H1 (cell line): Measurements from ENCODE around the gene C22orf42. TPM values are rescaled to one million over a fixed set of nuclear protein-coding genes. Genes with fewer than 3 reads are reported as not detected.
A peak's percentile ranks its signal among the peaks of the same experiment; 100 is the strongest.

Source experiments
- ATF2 ChIP-seq: IDR thresholded peaks from 2 replicates; pipeline ENCODE4 v1.6.1; 2012; ENCODE audit warnings: low read length, inconsistent platforms
- BRCA1 ChIP-seq: IDR thresholded peaks from 2 replicates; pipeline ENCODE4 v1.6.1; 2012; ENCODE audit warnings: low read depth, low read length, improper control_type of control experiment
- CEBPB ChIP-seq: IDR thresholded peaks from 2 replicates; pipeline ENCODE4 v1.6.1; 2012; ENCODE audit warnings: low read depth, low read length
- CHD1 ChIP-seq: IDR thresholded peaks from 2 replicates; pipeline ENCODE4 v1.6.1; 2012; ENCODE audit warnings: low read depth, low read length, improper control_type of control experiment
- CREB1 ChIP-seq: IDR thresholded peaks from 2 replicates; pipeline ENCODE4 v1.6.1; 2012; ENCODE audit warnings: inconsistent platforms
- CTBP2 ChIP-seq: IDR thresholded peaks from 2 replicates; pipeline ENCODE4 v1.7.0; 2011; ENCODE audit warnings: borderline replicate concordance, mild to moderate bottlenecking, moderate library complexity, mixed read lengths, low read length; ENCODE audit not compliant: insufficient read depth, insufficient read length
- CTCF ChIP-seq, 3 experiments: IDR thresholded peaks; 1 replicate in 2 of 3; 2 replicates in 1 of 3; pipeline versions ENCODE4 v1.5.1 to v1.6.1; 2011; ENCODE audit warnings: low read length in 3 of 3, mild to moderate bottlenecking in 3 of 3, inconsistent platforms in 2 of 3, low read depth in 1 of 3, moderate library complexity in 1 of 3; ENCODE audit not compliant: insufficient read depth in 1 of 3; ENCODE audit errors: control extremely low read depth in 1 of 3
- EGR1 ChIP-seq: IDR thresholded peaks from 2 replicates; pipeline ENCODE4 v1.6.1; 2011; ENCODE audit warnings: low read depth, low read length, borderline replicate concordance
- EZH2 ChIP-seq: fragments of 200-600 bp; sonication (generic); IDR thresholded peaks from 2 replicates; pipeline ENCODE4 v1.7.1; 2012; ENCODE audit warnings: low read depth, mild to moderate bottlenecking, moderate library complexity, low read length, inconsistent platforms; ENCODE audit not compliant: severe bottlenecking
- KDM4A ChIP-seq: IDR thresholded peaks from one replicate; pipeline ENCODE4 v1.7.1; 2012; ENCODE audit warnings: low read depth, mild to moderate bottlenecking, moderate library complexity, low read length, inconsistent platforms; ENCODE audit not compliant: severe bottlenecking
- POLR2A ChIP-seq, 2 experiments: IDR thresholded peaks; 1 replicate in 1 of 2; 2 replicates in 1 of 2; pipeline ENCODE4 v1.6.1; 2011; ENCODE audit warnings: low read depth in 2 of 2, low read length in 2 of 2, mild to moderate bottlenecking in 2 of 2; ENCODE audit errors: control extremely low read depth in 1 of 2
- POLR2AphosphoS5 ChIP-seq: IDR thresholded peaks from 2 replicates; pipeline ENCODE4 v1.6.1; 2011; ENCODE audit warnings: low read depth, low read length
- RBBP5 ChIP-seq: IDR thresholded peaks from 2 replicates; pipeline ENCODE4 v1.7.1; 2012; ENCODE audit warnings: low read depth, mild to moderate bottlenecking, inconsistent platforms, low read length, moderate library complexity, borderline replicate concordance
- SP1 ChIP-seq: IDR thresholded peaks from 2 replicates; pipeline ENCODE4 v1.6.1; 2011; ENCODE audit warnings: low read depth, low read length
- SP4 ChIP-seq: IDR thresholded peaks from 2 replicates; pipeline ENCODE4 v1.6.1; 2012; ENCODE audit warnings: low read length, inconsistent platforms
- polyA plus RNA-seq, 7 experiments: library from polyadenylated mRNA; depleted of rRNA in 3 of 7; stranded (reverse) in 5 of 7; unstranded in 2 of 7; fragments of >200 nt in 5 of 7; fragments of 200-250 nt in 2 of 7; gene quantifications; 1 replicate in 5 of 7; 2 replicates in 1 of 7; 4 replicates in 1 of 7; pipeline versions ENCODE4 v1.2.1 to v1.2.3, GENCODE V29; 2011 to 2013; ENCODE audit warnings: missing spikeins in 2 of 7, mixed read lengths in 2 of 7
- total RNA-seq: library from RNA; stranded (reverse); fragmentation: NEBNext Ultra II Directional; extraction: Animal tissue kit (Norgen Biotek cat#: 25700); gene quantifications from 2 replicates; pipeline ENCODE4 v1.2.1, GENCODE V29; 2021
- TF ChIP-seq, protein P1 (sequence below): IDR thresholded peaks from 2 replicates; pipeline ENCODE4 v1.6.1; 2011; ENCODE audit warnings: low read length, improper control_type of control experiment
- TF ChIP-seq, protein P2 (sequence below): IDR thresholded peaks from 2 replicates; pipeline ENCODE4 v1.6.1; 2012; ENCODE audit warnings: inconsistent platforms
- TF ChIP-seq, protein P3 (sequence below): IDR thresholded peaks from 2 replicates; pipeline ENCODE4 v1.6.1; 2012; ENCODE audit warnings: inconsistent platforms

The C22orf42 gene
- total and polyA plus RNA-seq, 2 of the 8 experiments (the other 6 are each of a cell fraction or from before 2014, with no cell fraction given): 0.50 TPM; not detected in 1

DNA sequence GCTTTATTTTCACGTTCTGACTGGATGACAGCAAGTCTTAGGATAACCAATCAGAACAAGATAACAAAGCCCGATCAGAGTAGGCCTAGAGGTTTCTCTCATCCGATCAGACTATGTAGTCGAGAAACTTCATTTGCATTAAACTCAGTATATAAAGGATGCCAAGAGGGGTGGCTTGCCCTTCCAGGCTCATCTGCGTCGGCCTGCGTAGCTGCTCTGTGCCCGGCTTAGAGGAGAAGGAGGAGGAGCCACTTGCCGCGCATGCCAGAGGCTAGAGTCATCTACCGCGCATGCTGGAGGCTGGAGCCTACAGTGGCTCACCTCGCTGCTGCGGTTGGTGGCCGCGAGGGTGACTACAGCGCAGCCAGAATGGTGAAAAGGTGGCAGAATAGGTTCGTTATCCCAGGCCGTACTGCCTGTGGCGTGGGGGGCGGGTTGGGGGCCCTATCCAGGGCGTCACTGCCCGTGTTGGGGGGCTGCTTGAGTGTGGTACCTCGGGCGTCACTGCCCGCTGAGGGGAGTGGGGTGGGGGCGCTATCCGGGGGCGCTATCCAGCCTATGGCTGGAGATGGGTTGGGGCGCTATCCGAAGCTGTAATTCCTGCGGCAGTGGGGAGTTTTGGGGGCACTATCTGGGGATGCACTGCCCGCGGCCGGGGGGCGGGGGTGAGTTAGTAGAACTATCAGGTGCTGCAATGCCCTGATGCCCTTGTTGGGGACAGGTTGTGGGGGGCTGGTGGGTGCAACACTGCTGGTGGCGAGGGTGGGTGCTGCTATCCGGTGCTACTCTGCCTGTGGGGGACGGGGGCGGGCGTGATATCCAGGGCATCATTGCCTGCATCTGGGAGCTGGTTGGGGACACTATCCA lies 46.0 kb upstream of the C22orf42 start, which contains the start of gene RFPL2 (continued):
- TF ChIP-seq CTCF (IDR thresholded peaks at IDR 0.05; ENCODE audit: control extremely low read depth in 1 of 3, insufficient read depth in 1 of 3, low read depth in 1 of 3, low read length in 3 of 3) (peak in 1 of 3 experiments; percentile 15; a peak in 1 of 4 replicates), SP1 (no peak), EZH2 (no peak), CTBP2 (no peak), CEBPB (no peak), BRCA1 (no peak), CREB1 (peak; percentile 57), SP4 (no peak), RBBP5 (no peak), POLR2A (IDR thresholded peaks at IDR 0.05; ENCODE audit: control extremely low read depth in 1 of 2, low read depth in 2 of 2, low read length in 2 of 2) (no peak), KDM4A (peak; percentile 36), EGR1 (no peak), CHD1 (no peak), ATF2 (no peak), POLR2AphosphoS5 (no peak)
- TF ChIP-seq, protein P1, sequence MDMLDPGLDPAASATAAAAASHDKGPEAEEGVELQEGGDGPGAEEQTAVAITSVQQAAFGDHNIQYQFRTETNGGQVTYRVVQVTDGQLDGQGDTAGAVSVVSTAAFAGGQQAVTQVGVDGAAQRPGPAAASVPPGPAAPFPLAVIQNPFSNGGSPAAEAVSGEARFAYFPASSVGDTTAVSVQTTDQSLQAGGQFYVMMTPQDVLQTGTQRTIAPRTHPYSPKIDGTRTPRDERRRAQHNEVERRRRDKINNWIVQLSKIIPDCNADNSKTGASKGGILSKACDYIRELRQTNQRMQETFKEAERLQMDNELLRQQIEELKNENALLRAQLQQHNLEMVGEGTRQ: no peak
- TF ChIP-seq, protein P2, sequence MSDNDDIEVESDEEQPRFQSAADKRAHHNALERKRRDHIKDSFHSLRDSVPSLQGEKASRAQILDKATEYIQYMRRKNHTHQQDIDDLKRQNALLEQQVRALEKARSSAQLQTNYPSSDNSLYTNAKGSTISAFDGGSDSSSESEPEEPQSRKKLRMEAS: peak; percentile 91
- TF ChIP-seq, protein P3, sequence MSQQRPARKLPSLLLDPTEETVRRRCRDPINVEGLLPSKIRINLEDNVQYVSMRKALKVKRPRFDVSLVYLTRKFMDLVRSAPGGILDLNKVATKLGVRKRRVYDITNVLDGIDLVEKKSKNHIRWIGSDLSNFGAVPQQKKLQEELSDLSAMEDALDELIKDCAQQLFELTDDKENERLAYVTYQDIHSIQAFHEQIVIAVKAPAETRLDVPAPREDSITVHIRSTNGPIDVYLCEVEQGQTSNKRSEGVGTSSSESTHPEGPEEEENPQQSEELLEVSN: peak; percentile 85
